GM11168 (cell line): Measurements from ENCODE around the gene ALG9.
"Not testable (repeated sequence)": the region's sequence is repeated elsewhere in the genome, so short reads cannot be mapped to it uniquely, and the experiment has no call there.

Source experiments
- in situ Hi-C: fragments of 300-500 bp; cut with MboI; formaldehyde crosslinking; loops from one replicate; pipeline ENCODE4 v1.12.0; 2022; ENCODE audit warnings: low sequenced_read_pairs; ENCODE audit not compliant: unreplicated experiment

The ALG9 gene

DNA sequence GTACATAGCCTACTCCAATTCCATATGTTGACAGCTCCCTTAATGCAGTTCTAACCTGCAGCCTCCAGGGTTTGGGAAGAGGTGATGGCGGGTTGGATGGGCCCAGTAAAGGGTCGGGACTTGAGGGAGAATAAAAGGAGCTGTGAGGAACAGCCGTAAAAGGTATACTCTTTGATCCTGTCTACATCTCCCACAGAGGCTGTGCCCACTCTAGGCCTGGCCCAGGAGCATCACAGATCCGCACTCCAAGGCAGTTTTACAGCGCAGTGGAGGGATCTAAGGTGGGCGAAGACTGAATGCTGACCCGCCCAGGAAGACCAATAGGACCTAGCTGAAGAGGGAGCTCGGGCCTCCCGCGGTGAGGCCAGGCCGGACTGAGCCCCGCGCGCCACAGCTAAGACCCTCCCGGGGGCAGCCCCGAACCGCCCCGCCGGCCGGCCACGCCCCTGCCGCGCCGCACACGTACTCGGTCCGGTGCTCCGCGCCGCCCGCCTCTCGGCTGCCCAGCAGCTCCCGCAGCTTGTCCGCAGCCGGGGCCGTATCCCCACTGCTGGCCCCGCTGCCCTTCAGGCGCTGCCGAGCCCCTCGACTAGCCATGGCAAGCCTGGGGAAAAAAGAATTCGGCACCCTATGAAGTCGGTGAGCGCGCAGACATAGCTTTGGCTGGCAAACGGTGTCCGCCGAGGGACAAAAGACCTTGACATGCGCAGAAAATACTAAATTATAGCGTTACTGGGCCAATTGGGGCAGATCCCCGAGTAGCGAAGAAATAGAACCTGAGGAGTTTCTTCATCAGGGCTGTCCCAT lies at the start of gene ALG9:
TSS of gene ALG9 (minus strand) at position 696 of the 807 bp plus-strand sequence. CDS start at position 597, 99 bp downstream.
- in situ Hi-C loops = no loop called here

DNA sequence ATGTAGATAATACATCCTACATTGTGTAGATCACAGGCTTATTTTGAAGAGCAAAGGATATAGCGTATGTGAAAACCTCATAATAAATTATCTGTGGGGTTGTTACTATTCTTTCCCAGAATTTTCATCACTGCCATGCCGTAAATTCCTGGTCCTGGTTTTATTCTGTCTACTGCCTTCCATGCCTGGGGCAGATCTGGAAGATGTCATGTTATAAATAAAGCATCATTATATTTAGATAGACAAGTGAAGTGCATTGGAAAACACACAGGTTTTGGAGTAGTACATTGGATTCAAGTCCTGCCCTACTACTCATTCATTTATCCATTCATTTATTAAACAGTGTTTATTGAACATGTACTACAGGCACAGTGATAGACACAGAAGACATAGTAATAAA lies 49.5 kb upstream of the ALG9 start:
- in situ Hi-C loops = no loop called here

- in situ Hi-C loops = no loop called here
Observed at GRCh38 chr11:111918390-111919256, 47.2 kb upstream of the ALG9 start, which contains the start of gene C11orf52. C11orf52 (plus strand) TSS chr11:111918913; CDS start chr11:111918973, 60 bp downstream.

GRCh38 chr11:111917788-111918187 lies 46.4 kb upstream of the ALG9 start:
- in situ Hi-C loops = no loop called here

DNA sequence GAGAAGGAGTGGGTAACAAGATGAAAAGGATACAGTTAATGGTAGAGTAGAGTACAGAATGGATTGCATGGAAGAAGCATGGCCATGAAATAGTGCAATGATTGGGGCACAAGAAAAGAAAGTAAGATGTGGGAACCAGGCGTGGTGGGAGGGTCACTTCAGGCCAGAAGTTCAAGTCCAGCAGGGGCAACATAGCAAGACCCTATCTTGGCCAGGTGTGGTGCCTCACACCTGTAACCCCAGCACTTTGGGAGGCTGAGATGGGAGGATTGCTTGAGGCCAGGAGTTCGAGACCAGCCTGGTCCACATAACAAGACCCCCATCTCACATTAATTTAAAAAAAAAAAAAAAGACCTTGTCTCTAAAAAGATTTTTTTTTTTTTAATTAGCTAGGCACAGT lies 45.9 kb upstream of the ALG9 start:
- in situ Hi-C loops = no loop called here

GRCh38 chr11:111916768-111917167 lies 45.4 kb upstream of the ALG9 start:
- in situ Hi-C loops = no loop called here

- in situ Hi-C loops = no loop called here
Observed at GRCh38 chr11:111913997-111914396, 42.6 kb upstream of the ALG9 start.

- in situ Hi-C loops = no loop called here
Observed at GRCh38 chr11:111913031-111913861, 41.9 kb upstream of the ALG9 start.

- in situ Hi-C loops = no loop called here
Observed at GRCh38 chr11:111912535-111912934, 41.2 kb upstream of the ALG9 start, which contains the start of gene HSPB2. HSPB2 (plus strand) TSS chr11:111912734; CDS start chr11:111912830, 96 bp downstream.

DNA sequence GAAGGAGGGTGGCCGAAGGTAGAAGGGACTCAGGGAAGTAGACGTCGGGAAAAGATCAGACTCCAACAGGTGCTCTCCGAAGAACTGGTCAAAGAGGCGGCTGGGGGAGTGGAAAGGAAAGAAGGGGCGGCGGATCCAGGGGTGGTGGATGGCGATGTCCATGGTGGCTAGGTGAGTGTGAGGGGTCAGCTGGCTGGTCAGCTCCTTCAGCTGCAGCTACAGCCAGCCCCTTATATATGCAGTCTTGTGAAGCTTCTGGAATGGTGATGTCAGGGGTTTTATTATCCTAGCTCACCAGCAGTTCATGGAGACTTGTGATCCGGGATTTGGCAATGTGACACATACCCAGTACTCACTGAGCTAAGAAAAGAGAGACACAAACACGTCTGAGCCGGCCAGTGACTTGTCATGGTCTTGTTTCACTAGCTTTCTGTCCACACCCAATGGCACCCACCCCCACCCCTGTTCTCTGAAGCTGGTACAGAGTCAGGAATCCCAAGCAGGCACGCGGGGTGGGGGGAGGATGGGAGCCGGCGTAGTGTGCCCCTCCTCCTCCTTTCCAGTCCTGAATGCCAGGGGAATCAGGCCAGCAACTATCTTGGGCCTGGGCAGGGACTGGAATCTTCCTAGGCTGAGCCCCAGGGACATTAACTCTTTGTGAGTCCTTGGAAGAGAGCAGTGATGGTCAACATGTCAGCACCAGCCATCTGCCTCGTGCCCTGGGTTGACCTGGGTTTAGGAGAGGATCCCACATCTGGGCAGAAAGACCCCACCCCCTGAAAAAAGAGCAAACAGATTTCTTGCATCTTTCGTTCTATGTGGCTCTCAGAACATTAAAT lies 40.4 kb upstream of the ALG9 start, which contains the start of gene CRYAB:
TSS of gene CRYAB (minus strand) at position 208 of the 839 bp plus-strand sequence. CDS start at position 162, 46 bp downstream.
- in situ Hi-C loops = no loop called here

- in situ Hi-C loops = no loop called here
Observed at GRCh38 chr11:111910676-111911562, 39.5 kb upstream of the ALG9 start.

DNA sequence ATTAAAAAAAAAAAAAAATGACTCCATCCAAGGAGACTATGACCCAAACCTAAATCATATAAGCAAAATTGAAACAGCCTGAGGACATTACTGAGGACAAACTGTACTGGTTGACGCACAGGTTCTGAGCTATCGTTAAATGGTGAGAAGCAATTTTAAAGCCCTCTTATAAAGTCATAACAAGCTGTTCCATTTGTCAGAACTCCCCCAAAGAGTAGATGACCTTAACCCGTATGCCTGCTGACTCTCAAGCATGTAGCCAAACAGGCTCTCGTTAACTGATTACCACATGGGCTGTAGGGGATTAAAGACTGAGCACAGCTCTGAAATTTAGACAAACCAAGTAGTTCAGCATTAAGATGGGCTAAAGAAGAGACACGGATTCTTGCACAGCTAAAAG lies 38.0 kb upstream of the ALG9 start:
- in situ Hi-C loops = no loop called here

- in situ Hi-C loops = no loop called here
Observed at GRCh38 chr11:111908639-111909305, 37.4 kb upstream of the ALG9 start.

DNA sequence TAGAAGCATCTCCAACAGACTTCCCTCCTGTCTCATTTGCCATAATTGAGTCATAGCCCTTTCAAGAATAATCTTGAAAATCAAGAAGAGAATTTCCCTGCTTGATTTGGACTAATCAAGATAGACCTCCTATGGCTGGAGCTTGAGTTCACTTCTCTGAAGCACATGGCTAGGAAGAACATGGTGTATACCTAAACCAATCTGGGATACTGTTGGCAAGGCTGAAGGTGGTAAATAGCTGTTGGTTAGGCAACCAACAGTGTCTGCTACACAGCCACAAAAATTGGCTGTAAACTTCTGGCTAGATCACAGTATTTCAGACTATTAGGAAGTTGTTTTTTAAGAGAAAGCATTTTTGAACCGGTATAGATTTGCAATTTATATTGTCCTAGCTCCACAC lies 35.3 kb upstream of the ALG9 start:
- in situ Hi-C loops = no loop called here

- in situ Hi-C loops = no loop called here
Observed at GRCh38 chr11:111905411-111905810, 34.0 kb upstream of the ALG9 start.

- in situ Hi-C loops = no loop called here
Observed at GRCh38 chr11:111886844-111887243, 15.5 kb upstream of the ALG9 start.

DNA sequence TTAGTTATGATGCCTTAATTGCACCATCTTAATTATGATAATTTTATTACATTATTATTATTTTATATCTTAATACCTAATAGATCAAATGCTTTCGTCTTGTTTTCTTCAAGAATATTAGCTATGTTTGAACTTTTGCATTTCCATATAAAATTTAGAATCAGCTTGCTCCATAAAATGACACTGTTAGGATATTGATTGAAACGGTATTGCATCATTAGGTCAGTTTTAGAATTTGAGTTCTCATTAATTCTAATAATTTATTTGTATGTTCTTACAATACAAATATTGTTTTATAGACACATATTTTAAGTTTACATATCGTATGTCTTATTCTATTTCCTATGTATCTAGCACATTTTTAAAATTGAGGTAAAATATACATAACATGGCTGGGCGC lies 14.7 kb upstream of the ALG9 start:
- in situ Hi-C loops = no loop called here

DNA sequence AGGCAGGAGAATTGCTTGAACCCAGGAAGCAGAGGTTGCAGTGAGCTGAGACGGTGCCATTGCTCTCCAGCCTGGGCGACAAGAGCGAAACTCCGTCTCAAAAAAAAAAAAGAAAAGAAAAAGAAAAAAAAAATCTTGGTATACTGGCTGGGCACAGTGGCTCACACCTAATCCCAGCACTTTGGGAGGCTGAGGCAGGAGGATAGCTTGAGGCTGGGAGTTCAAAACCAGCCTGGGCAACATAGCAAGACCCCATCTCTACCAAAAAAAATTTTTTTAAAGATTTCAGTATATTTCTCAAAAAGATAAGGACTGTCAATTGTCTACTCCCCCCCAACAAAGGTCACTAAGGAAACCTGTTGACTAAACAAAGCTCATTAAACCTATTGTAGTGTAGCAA lies 13.7 kb upstream of the ALG9 start:
- in situ Hi-C loops = not testable (repeated sequence)
